NOMO-1 treated with DMSO at 0.1 percent for 48 hours (cell line): ENCODE data around the gene GNAS.
"Not testable (repeated sequence)": the region's sequence is repeated elsewhere in the genome, so short reads cannot be mapped to it uniquely, and the experiment has no call there.

Experiments used
- DNase-seq: peaks from one replicate; lab custom pipeline; 2025; ENCODE audit not compliant: unreplicated experiment; lab: John Stamatoyannopoulos, UW

The GNAS gene

GRCh38 chr20:58852543-58853271 is at the start of gene GNAS:
TSS of gene GNAS (plus strand) at chr20:58852716.
- peak; percentile 2 for DNase-seq

- DNase-seq = no peak
Observed at GRCh38 chr20:58803533-58803932, 49.0 kb upstream of the GNAS start.

GRCh38 chr20:58807801-58808200 is 44.7 kb upstream of the GNAS start:
- DNase-seq = no peak

- no peak for DNase-seq
Observed at GRCh38 chr20:58808271-58809046, 44.1 kb upstream of the GNAS start.

- DNase-seq = no peak
Observed at GRCh38 chr20:58810116-58810878, 42.2 kb upstream of the GNAS start.

- no peak for DNase-seq
Observed at GRCh38 chr20:58810879-58811250, 41.7 kb upstream of the GNAS start.

GRCh38 chr20:58811334-58811733 is 41.2 kb upstream of the GNAS start:
- no peak for DNase-seq

- no peak for DNase-seq
Observed at GRCh38 chr20:58813369-58813768, 39.1 kb upstream of the GNAS start.

- DNase-seq = no peak
Observed at GRCh38 chr20:58815448-58815847, 37.1 kb upstream of the GNAS start.

- no peak for DNase-seq
Observed at GRCh38 chr20:58816051-58816450, 36.5 kb upstream of the GNAS start.

- no peak for DNase-seq
Observed at GRCh38 chr20:58816957-58817651, 35.4 kb upstream of the GNAS start.

GRCh38 chr20:58817748-58818147 is 34.8 kb upstream of the GNAS start:
- no peak for DNase-seq

- DNase-seq = no peak
Observed at GRCh38 chr20:58818586-58819285, 33.8 kb upstream of the GNAS start.

GRCh38 chr20:58819921-58820320 is 32.6 kb upstream of the GNAS start:
- no peak for DNase-seq

GRCh38 chr20:58820515-58820914 is 32.0 kb upstream of the GNAS start:
- DNase-seq = not testable (repeated sequence)

- DNase-seq = no peak
Observed at GRCh38 chr20:58822149-58822548, 30.4 kb upstream of the GNAS start.

GRCh38 chr20:58822748-58823730 is 29.5 kb upstream of the GNAS start:
- DNase-seq = no peak

GRCh38 chr20:58824843-58825242 is 27.7 kb upstream of the GNAS start:
- no peak for DNase-seq

GRCh38 chr20:58825450-58825849 is 27.1 kb upstream of the GNAS start:
- DNase-seq = no peak
